IPS-NIHi7 (cell line): ENCODE results near the gene TMEM263.
"Not testable (repeated sequence)": the region's sequence is repeated elsewhere in the genome, so short reads cannot be mapped to it uniquely, and the experiment has no call there.

ENCODE experiments used
- DNase-seq: peaks from one replicate; pipeline ENCODE4 v3.0.0; 2012; ENCODE audit warnings: mixed read lengths; ENCODE audit errors: extremely low spot score

TMEM263 gene

DNA sequence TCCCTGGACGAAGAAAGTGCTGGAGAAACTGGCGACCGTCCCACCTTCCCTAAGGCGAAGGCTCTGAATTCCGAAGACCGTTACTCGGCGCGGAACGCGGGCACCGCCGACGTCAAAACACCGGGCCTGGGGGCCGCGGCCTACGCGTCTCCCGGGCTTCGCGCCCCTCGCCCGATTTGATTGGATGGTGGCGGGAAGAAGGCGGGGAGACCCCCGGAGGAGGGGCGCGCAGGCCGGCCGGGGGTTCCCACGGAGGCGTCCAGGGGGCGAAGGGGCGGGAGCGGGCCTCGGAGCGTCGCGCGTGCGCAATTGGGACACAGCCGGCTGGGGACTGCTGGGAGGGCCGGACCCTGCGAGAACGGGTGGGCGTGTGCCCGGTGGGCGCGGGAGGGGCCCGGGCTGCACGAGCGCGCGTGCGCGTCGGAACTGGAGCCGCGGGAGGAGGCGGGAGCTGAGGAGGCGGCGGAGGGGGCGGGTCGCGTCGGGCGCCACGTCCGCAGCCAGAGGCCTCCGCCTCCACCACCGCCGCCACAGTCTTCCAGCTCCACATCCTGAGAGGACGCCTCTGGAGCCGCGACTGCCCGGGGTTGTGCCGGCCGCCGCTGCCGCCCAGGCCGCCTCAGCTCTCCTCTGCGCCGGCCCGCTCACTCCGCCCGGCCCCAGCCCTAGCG lies at the start of gene TMEM263:
Gene TMEM263 (plus strand): TSS at position 531 of the 671 bp plus-strand sequence. CDS start 11,210 bp downstream, outside the sequence.
- peak; percentile 98 for DNase-seq

DNA sequence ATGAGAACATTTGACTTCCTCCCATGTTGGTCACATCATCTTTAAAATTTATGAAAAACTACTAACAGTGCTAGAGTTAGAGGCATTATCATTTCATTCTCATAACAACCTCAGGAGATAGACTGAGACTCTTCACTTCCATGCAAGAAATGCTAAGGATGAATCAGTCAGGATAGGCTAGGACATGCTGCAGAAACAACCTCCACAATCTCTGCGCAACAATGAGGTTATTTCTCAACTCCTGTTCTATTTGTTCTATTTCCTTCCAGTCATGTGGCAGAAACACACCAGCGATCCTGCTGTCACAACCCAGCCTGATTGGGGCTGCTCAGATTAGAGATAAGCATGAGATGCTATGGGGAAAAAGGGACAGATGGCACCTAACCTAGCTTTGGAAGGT lies 49.0 kb upstream of the TMEM263 start:
- no peak for DNase-seq

DNA sequence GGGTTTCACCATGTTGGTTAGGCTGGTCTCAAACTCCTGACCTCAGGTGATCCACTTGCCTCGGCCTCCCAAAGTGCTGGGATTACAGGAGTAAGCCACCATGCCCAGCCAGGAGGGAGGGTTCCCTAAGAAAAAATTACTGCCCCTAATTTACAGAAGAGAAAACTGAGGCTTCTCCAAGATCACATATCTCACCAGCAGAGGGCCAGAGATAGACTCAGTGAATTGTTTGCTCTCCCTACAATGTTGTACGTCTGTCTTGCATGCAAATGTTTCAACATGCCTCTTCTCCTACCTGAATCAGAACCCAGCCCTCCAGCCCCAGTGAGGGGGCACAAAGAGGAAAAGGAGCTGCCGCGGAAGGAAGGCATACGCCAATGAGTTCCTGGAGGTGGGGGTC lies 48.3 kb upstream of the TMEM263 start:
- no peak for DNase-seq

DNA sequence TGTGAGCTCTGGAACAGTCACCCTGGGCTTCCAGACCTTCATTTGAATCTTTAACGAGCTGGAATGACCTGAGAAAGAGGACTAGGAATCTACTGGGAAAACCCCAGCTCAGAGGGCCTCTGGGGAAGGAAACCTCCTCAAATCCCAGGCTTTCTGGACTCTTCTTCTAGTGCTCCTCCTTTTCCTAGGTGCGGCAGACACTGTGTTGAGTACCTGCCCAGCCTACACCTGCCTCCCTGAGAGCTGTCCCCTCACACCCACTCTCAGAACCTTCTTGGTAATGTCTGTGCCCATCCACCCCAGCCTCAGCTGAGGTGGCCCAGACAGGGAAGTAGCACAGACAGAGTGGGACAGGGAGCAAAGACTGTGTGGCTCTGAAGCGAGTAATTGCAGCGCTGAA lies 47.9 kb upstream of the TMEM263 start:
- DNase-seq, result no peak

DNA sequence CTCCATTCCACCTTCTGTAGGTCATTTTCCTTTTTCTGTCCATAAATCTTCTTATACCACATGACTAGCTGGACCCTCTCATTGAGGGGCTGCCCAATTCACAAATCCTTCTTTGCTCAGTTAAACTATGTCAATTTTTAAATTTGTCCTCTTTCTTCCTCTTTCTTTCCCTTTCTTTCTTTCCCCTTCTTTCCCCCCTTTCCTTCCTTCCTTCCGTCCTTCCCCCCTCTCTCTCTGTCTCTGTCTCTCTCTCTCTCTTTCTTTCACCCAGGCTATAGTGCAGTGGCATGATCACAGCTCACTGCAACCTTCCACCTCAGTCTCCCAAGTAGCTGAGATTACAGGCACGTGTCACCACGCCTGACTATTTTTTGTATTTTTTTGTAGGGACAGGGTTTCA lies 47.1 kb upstream of the TMEM263 start:
- DNase-seq, result no peak

DNA sequence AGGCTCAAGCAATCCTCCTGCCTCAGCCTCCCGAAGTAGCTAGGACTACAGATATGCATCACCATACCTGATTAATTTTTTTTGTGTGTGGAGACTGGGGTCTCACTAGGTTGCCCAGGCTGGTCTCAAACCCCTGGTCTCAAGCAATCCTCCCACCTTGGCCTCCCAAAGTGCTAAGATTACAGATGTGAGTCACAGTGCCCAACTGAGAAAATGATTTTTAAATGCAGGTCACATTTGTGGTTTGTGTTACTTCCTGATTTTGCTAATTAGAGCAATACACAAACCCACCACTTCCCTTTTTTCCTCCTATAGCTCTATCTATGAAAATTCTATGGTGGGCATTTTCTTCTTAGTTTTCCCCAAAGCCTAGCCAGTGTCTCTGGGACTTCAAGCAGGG lies 45.5 kb upstream of the TMEM263 start:
- DNase-seq, result no peak

GRCh38 chr12:106911581-106911980 lies 44.1 kb upstream of the TMEM263 start:
- no peak for DNase-seq

DNA sequence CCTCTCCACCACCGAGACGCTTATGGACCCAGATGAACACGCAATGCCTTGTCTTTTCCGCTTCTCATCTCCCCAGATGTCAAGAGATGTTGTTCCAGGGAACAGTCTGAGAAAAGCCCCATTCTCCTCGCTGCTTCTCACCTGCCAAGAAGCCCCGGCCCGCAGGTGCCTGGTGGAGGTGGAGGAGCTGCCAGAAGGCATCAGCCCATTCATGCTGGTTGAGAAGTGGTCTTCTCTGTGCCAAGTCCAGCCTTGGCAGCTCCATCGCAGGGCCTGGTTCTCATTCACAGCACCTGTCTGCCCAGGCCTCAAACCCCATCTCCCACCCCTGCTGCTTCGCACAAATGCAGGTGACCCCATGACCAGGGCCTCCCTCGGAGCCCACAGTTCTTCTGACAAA lies 42.3 kb upstream of the TMEM263 start:
- no peak for DNase-seq

- DNase-seq, result no peak
Observed at GRCh38 chr12:106914796-106915634, 40.7 kb upstream of the TMEM263 start.

DNA sequence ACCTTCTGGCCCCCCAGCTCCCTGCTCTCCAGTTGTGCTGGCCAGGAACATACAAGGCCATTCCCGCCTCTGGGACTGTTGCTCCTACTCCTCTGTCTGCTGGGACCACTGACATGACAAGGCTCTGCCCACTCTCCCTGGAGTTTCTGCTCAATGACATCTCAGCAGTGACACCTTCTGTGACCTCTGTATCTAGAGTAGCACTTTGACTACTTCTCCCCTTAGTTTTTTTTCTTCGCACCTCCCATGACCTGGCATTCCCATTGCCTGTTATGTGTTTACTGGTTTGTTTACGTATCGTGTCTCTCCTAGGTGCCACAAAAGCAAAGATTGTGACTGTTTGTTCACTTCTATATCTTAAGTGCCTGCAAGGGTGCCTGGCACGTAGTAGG lies 40.1 kb upstream of the TMEM263 start:
- no peak for DNase-seq

DNA sequence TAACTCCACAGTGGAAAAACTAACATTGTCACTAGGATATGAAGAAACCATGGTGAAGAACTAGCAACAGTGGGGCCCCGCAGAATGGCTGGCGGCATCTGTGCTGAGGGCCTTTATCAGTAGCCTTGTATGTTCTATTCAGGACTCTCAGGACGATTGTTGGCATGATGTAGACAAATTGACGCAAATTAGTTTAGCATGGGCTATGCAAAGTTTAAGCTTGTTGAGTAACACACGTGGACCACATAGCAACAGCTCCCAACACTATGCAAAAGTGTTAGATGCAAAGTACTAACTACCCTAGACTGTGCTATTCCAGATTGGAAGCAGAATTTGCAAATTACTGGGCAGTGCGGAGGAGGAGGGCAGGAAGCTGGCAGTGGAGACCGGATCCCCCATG lies 38.2 kb upstream of the TMEM263 start:
- no peak for DNase-seq

DNA sequence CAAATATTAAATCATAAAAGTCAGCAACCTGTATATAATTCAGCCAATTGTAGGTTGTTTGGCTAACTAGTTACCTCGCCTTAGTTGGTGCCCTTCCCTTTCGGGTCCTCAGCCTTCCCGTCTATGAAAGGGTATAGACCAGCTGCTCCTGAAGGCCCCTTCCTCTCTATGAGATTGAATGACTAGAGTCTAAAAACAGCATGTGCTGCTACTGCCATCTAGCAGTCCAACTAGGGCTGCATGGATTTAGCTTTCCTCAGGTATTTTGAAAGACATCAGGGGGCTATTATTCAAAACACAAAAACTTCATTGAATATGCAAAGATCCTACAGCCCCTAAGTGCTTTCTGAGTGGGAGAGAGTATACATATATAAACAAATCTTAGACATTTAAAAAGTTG lies 37.0 kb upstream of the TMEM263 start:
- peak; percentile 88 for DNase-seq

DNA sequence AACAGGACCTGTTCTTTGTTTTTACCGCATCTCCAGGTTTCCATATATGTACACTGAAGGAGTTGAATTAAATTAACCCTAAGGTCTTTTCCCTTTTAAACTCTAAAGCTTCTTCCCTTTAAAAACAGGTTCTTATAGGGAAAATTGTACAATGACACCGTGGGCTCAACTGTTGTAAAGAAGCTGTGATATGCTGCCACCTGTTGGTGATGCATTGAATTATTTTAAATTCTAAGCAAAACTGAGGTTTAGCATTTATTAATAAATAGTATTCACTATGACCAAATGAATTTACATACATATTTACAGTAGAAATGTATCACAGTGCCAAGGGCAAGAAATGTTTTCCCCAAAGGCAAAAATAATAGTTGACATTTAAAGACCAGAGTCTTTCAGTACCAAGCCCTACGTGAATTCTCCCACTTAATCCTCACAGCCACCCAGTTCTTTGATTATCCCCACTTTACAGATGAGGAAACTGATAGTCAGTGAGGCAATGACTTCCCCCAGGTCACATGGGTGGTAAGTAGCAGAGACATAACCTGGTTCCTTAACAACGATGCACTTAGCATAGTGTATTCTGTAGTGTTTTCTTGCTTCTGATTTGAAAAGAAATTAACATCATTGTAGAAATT lies 35.7 kb upstream of the TMEM263 start:
- peak; percentile 50 for DNase-seq

GRCh38 chr12:106921976-106922375 lies 33.7 kb upstream of the TMEM263 start:
- DNase-seq, result not testable (repeated sequence)

- not testable (repeated sequence) for DNase-seq
Observed at GRCh38 chr12:106923594-106923993, 32.1 kb upstream of the TMEM263 start.

DNA sequence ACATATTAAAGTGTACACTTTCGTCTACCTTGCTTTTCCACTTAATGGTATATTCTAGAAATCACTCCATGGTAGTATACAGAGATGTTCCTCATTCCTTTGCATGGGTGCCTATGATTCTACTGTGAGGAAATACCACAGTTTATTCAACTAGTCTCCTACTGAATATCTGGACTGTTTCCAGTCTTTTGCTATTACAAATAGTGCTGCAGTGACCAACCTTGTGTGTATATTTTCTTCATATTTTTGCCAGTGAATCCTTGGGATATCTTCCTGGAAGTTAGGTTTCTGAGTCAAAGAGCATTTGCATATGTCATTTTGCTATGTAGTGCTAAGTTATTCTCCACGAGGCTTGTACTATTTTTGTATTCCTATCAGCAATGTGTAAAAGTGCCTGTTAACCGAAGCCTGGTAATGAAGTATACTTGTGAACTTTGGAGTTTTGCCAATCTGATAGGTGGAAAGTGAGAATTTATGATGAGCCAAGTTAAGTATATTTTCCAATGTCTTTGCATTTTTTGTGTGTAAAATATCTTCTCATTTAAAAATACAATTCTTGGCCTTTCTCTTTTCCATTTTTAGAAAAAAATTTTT lies 31.3 kb upstream of the TMEM263 start:
- no peak for DNase-seq

GRCh38 chr12:106926657-106927056 lies 29.1 kb upstream of the TMEM263 start:
- DNase-seq, result no peak

GRCh38 chr12:106934277-106934676 lies 21.4 kb upstream of the TMEM263 start:
- DNase-seq, result no peak

GRCh38 chr12:106941481-106942156 lies 14.1 kb upstream of the TMEM263 start:
- DNase-seq, result no peak

- no peak for DNase-seq
Observed at GRCh38 chr12:106942775-106943174, 12.9 kb upstream of the TMEM263 start.

DNA sequence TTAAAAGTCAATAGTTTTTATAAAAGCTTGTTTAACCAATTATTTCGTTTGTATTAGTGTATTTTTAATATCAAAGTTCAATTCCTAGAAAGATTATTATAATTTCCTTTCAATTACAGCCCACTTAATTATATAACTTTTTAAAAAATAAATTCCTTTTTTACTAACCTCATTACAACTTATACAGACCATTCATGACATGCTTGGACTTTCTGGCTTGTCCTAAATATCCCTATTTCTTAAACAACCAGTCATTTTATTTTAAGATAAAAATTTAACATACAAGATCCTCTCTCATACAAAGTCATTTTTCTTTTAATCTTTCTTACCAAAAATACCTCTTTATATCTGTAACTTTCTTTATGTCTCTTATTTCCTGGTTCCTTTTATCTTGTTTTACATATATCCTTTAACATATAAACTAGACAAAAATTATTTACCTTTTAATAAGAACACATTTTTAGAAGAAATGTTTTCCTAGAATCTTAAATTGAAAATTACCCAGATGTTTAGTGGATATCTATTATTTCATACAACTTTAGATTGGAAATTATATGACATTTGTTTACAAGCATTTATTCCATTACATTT lies 10.4 kb upstream of the TMEM263 start:
- no peak for DNase-seq
